ENCODE measurements around the gene CYP4F8. TPM values are rescaled to one million over a fixed set of nuclear protein-coding genes. Genes with fewer than 3 reads are reported as not detected.

CYP4F8 gene
- polyA plus RNA-seq, 3 donors = 0.03 TPM; not detected in 2

Other genes with a start within 250 kb of the CYP4F8 start
- gene AKAP8, start 235.4 kb upstream of the CYP4F8 start, polyA plus RNA-seq (ENCODE audit: insufficient read length in 3 of 3) = 10 to 100 TPM; 26.6 to 36.3 (median 35.5) TPM
- 100 to 1,000 TPM; 102 to 126 (median 109) TPM for gene AKAP8L, start 196.2 kb upstream of the CYP4F8 start, polyA plus RNA-seq (ENCODE audit: insufficient read length in 3 of 3)
- gene WIZ, start 165.3 kb upstream of the CYP4F8 start, polyA plus RNA-seq (ENCODE audit: insufficient read length in 3 of 3) = 10 to 100 TPM; 32.6 to 43.1 (median 42.2) TPM
- gene RASAL3, start 150.7 kb upstream of the CYP4F8 start, polyA plus RNA-seq (ENCODE audit: insufficient read length in 3 of 3) = 1 to 10 TPM; 1.0 to 1.3 (median 1.0) TPM
- under 1 TPM in 1 of 3 donors, not detected in 2; 0.04 TPM for gene PGLYRP2, start 135.7 kb upstream of the CYP4F8 start, polyA plus RNA-seq (ENCODE audit: insufficient read length in 3 of 3)
- under 1 TPM; 0.12 to 0.37 (median 0.14) TPM for gene CYP4F22, start 106.7 kb upstream of the CYP4F8 start, polyA plus RNA-seq (ENCODE audit: insufficient read length in 3 of 3)
- gene CYP4F3, start 25.7 kb downstream of the CYP4F8 start, polyA plus RNA-seq (ENCODE audit: insufficient read length in 3 of 3) = 1 to 10 TPM in 2 of 3 donors, under 1 TPM in 1; 0.27 to 1.3 (median 1.1) TPM
- 1 to 10 TPM in 1 of 3 donors, under 1 TPM in 1, not detected in 1; 0.93 to 1.2 TPM for gene CYP4F12, start 57.9 kb downstream of the CYP4F8 start, polyA plus RNA-seq (ENCODE audit: insufficient read length in 3 of 3)
- not detected for gene OR10H2, start 112.8 kb downstream of the CYP4F8 start, polyA plus RNA-seq (ENCODE audit: insufficient read length in 3 of 3)
- not detected for gene OR10H3, start 122.8 kb downstream of the CYP4F8 start, polyA plus RNA-seq (ENCODE audit: insufficient read length in 3 of 3)
- under 1 TPM; 0.06 to 0.12 (median 0.09) TPM for gene OR10H5, start 172.4 kb downstream of the CYP4F8 start, polyA plus RNA-seq (ENCODE audit: insufficient read length in 3 of 3)
- under 1 TPM in 2 of 3 donors, not detected in 1; 0.03 to 0.08 TPM for gene OR10H1, start 200.4 kb downstream of the CYP4F8 start, polyA plus RNA-seq (ENCODE audit: insufficient read length in 3 of 3)